Measurements from ENCODE around the gene NPLOC4. TPM values are rescaled to one million over a fixed set of nuclear protein-coding genes. Genes with fewer than 3 reads are reported as not detected.
"Not testable (repeated sequence)": the region's sequence is repeated elsewhere in the genome, so short reads cannot be mapped to it uniquely, and the experiment has no call there.

Gene NPLOC4
- total RNA-seq, 2 experiments from 2014 or later = 84.6 to 89.0 TPM

DNA sequence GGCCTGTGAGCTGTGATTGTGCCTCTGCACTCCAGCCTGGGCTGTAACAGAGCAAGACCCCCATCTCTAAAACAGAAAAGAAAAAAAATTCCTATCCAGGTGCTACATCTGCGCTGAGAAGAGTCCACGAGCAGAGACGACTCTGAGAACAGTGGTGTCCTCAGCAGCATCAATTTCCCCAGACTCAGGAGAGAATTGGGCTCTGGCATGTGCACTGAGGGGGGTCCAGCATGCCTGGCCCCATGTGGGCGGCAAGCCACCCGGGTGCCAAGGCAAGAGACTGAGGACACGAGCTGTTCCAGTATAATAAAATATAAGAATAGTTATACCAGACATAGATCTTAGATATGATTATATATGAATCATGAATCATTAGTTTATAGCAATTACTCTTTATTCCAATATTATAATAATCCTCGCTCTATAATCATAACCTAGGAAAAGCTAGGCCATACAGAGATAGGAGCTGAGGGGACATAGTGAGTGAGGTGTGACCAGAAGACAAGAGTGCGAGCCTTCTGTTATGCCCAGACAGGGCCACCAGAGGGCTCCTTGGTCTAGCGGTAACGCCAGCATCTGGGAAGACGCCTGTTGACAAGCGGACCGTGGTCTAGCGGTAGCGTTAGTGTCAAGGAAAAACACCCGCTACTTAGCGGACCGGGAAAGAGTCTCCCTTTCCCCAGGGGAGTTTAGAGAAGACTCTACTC, 38.8 kb upstream of the NPLOC4 start:
- not testable (repeated sequence) for H3K27ac Mint-ChIP-seq, H3K4me3 Mint-ChIP-seq, H3K4me1 Mint-ChIP-seq, H3K27me3 Mint-ChIP-seq, H3K9me3 Mint-ChIP-seq
- CTCF ChIA-PET = interaction anchor here (1.0 to 2.8 kb wide), 6 partner anchors 8 to 55 kb away, joined by 3 to 18 read pairs (median 6); partner anchors contain the start of genes ARL16, CCDC137, HGS and MRPL12
- H3K36me3 Mint-ChIP-seq (ENCODE audit: low read depth) = peaks cover 30% of the 10 kb centered on the region
- POLR2A ChIA-PET = interaction anchor here (0.6 to 2.3 kb wide), 5 partner anchors 8 to 36 kb away, joined by 3 to 10 read pairs (median 5); partner anchors contain the start of genes ARL16, CCDC137, HGS and MRPL12
- peak; percentile 42 for DNase-seq

DNA sequence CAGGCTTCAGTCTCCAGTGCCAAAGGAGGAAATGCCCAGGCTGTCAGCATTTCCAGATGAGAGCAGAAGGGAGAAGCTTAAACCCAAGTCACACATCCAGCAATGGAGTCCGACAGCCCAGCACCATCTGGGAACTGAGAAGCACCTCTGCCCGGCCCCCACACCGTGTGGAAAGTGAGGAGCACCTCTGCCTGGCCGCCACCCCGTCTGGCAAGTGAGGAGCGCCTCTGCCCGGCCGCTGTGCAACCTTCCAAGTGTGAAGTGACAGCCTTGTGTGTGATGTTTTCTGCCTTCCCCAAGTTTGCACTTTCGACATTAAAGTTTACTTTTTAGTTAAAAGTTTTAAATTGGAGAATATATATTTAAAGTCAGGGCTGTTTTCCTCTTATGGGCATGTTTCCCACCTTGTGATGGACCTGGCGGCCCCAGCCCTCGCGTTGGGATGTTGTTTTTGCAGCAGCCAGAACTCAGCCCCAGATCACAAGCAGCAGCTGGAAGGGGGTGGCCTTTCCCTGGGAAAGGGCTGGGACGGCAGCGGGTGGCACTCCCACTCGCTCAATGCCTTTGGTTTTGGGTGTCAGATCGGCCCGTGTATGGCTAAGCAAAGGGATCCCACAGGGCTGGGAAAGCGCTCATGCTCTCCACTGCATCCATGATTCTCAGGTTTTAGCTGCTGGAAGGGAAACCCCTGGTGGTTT, 36.8 kb upstream of the NPLOC4 start:
- ChIA-PET CTCF (interaction anchor here (2.8 kb wide), 1 partner anchor 29 kb away, joined by 18 read pairs; the partner anchor contains the start of gene MRPL12), POLR2A (interaction anchor here (0.9 kb wide), 1 partner anchor 10 kb away, joined by 3 read pairs; the partner anchor contains the start of genes ARL16 and HGS)
- Mint-ChIP-seq H3K36me3 (ENCODE audit: low read depth) (peaks cover 38% of the 10 kb centered on the region), H3K4me3 (no peak overlapping the region), H3K4me1 (peaks cover 11% of the 10 kb centered on the region), H3K9me3 (no peaks in the 10 kb centered on the region), H3K27me3 (no peaks in the 10 kb centered on the region), H3K27ac (no peak overlapping the region)
- DNase-seq = no peak

DNA sequence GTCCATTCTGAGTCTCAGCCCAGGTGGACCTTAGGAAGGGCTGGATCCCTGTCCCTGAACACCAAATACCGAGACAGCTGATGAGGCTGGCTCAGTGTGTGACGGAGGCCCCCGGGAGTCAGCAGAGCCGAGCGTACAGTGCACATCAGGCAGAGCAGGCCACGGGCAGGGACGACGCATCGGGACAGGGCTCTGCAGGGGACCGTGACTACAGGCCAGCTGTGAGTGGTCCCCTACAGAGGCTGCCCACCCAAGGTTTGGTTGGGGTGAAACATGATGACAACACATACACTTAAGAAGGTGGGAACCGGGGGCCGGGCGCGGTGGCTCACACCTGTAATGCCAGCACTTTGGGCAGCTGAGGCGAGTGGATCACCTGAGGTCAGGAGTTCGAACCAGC, 36.0 kb upstream of the NPLOC4 start:
- H3K4me1 Mint-ChIP-seq = peaks cover 17% of the 10 kb centered on the region
- no peak overlapping the region for H3K27ac Mint-ChIP-seq
- no peak for DNase-seq
- CTCF ChIA-PET = no interaction called here
- peaks cover 43% of the 10 kb centered on the region for H3K36me3 Mint-ChIP-seq (ENCODE audit: low read depth)
- H3K27me3 Mint-ChIP-seq = no peaks in the 10 kb centered on the region
- H3K4me3 Mint-ChIP-seq = no peak overlapping the region
- H3K9me3 Mint-ChIP-seq = no peaks in the 10 kb centered on the region
- POLR2A ChIA-PET = interaction anchor here (0.7 kb wide), 1 partner anchor 168 kb away, joined by 3 read pairs; no protein-coding TSS in a partner anchor

DNA sequence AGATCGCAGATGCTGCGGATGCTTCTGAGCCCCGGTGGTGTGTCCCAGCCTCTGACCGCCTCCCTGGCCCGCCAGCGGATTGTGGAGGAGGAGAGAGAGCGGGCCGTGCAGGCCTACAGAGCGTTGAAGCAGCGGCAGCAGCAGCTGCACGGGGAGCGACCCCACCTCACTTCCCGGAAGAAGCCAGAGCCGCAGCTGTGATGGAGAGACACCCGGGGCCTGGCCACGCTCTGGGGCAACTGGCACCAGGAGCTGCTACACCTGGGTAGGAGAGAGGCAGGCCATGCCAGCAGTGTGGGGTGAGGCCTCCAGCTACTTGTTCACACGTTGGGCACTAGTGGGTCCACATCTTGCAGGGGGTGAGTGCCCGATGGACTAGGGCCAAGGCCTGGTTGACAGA, 35.6 kb upstream of the NPLOC4 start:
- Mint-ChIP-seq H3K27me3 (no peaks in the 10 kb centered on the region), H3K36me3 (ENCODE audit: low read depth) (peaks cover 48% of the 10 kb centered on the region), H3K4me1 (peaks cover 22% of the 10 kb centered on the region), H3K27ac (no peak overlapping the region), H3K4me3 (no peak overlapping the region), H3K9me3 (no peaks in the 10 kb centered on the region)
- ChIA-PET POLR2A (interaction anchor here (0.7 kb wide), 1 partner anchor 169 kb away, joined by 3 read pairs; no protein-coding TSS in a partner anchor), CTCF (no interaction called here)
- no peak for DNase-seq

DNA sequence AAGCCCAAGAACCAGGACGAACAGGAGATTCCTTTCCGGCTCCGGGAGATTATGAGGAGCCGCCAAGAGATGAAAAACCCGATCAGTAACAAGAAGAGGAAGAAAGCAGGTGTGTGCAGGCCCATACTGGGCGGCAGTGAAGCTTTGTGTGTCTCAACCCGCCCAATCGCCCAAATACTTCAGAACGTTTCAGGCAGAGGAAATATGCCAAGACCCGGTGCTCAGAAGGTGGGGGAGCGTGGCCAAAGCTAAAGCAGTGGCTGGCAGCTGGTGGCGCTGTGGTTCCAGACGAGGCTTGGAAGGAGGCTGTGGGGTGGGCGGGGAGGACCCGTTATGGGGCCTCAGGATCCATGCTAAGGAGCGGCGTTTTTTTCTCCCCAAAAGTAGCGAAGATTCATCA, 30.8 kb upstream of the NPLOC4 start:
- POLR2A ChIA-PET = interaction anchor here (1.0 to 3.2 kb wide), 6 partner anchors 8 to 309 kb away, joined by 3 to 18 read pairs (median 6); partner anchors contain the start of genes ARL16, HGS and MRPL12
- Mint-ChIP-seq H3K27ac (peak overlapping the region; percentile 76), H3K4me3 (peak overlapping the region; percentile 93), H3K9me3 (no peaks in the 10 kb centered on the region), H3K4me1 (peaks cover 52% of the 10 kb centered on the region), H3K27me3 (no peaks in the 10 kb centered on the region), H3K36me3 (ENCODE audit: low read depth) (peaks cover 63% of the 10 kb centered on the region)
- CTCF ChIA-PET = interaction anchor here (2.3 kb wide), 1 partner anchor 16 kb away, joined by 6 read pairs; the partner anchor contains the start of genes ARL16 and HGS
- no peak for DNase-seq

DNA sequence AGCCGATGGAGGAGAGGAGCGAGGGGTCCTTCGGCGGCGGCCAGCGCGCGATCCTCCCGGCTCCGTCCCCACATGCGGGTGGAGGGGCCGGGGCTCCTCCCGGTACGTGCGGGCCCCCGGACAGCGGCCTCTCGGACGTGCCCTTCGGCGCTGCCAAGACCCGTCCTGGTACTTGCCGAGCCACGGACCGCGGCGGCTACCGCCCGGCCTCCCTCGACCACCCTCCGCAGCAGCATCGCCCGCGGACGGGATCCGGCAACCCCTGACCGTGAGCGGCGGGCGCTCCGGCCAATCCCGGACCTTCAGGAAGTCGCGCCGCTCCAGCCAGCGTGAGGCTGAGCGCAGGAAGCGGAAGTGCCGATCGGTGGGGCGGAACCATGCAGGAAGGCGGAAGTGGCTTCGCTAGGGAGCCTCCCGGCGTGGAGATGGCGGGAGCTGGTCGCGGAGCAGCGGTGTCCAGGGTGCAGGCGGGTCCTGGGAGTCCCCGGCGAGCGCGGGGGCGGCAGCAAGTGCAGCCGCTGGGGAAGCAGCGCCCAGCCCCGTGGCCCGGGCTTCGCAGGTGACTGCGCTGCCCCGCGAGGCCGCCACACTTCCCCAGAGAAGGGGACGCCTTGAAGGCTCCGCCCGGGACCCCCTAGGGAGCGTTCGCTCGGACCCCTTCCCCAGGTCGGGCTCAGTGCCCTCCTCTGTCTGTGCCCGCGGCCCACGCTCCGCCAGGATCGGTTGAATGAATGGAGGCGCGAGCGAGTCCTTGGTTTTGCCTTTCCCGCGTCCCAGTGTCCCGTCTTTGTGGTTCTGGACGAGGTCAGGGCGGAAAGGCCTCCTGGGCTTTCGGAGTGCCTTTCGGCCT, 29.7 kb upstream of the NPLOC4 start, which contains the start of the genes CCDC137 and OXLD1:
TSS of gene CCDC137 (plus strand) at position 396 of the 850 bp plus-strand sequence. CDS start at position 426, 30 bp downstream.
TSS of gene OXLD1 (minus strand) at position 264 of the 850 bp plus-strand sequence. CDS start at position 236, 28 bp downstream.
- peaks cover 51% of the 10 kb centered on the region for H3K36me3 Mint-ChIP-seq (ENCODE audit: low read depth)
- no peaks in the 10 kb centered on the region for H3K9me3 Mint-ChIP-seq
- ChIA-PET POLR2A (interaction anchor here (0.6 to 4.8 kb wide), 16 partner anchors 9 to 296 kb away, joined by 3 to 52 read pairs (median 4); partner anchors contain the start of genes ARL16, HGS, MRPL12 and NPLOC4), CTCF (interaction anchor here (1.0 to 2.3 kb wide), 3 partner anchors 9 to 17 kb away, joined by 3 to 6 read pairs (median 6); partner anchors contain the start of genes ARL16 and HGS)
- peak; percentile 94 for DNase-seq
- H3K27ac Mint-ChIP-seq = peak within 1 kb of the TSS; percentile 94
- peak within 1 kb of the TSS; percentile 93 for H3K4me3 Mint-ChIP-seq
- H3K27me3 Mint-ChIP-seq = no peaks in the 10 kb centered on the region
- H3K4me1 Mint-ChIP-seq = peaks cover 62% of the 10 kb centered on the region

DNA sequence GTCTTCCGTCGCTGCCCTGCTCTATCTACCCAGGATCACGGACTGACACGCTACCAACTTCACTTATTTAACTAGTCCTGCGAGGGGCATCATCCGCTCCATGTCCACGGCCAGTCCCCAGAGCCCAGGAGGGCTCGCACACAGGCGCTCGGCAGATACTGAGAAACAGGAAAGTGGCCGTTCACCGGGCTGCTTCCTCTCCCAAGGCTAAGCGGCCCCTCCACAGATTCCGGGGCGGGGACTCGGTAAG, 29.1 kb upstream of the NPLOC4 start:
- POLR2A ChIA-PET = interaction anchor here (0.7 to 4.8 kb wide), 18 partner anchors 10 to 207 kb away, joined by 3 to 52 read pairs (median 4); partner anchors contain the start of genes ARL16, HGS, MCRIP1 and MRPL12
- peaks cover 62% of the 10 kb centered on the region for H3K4me1 Mint-ChIP-seq

DNA sequence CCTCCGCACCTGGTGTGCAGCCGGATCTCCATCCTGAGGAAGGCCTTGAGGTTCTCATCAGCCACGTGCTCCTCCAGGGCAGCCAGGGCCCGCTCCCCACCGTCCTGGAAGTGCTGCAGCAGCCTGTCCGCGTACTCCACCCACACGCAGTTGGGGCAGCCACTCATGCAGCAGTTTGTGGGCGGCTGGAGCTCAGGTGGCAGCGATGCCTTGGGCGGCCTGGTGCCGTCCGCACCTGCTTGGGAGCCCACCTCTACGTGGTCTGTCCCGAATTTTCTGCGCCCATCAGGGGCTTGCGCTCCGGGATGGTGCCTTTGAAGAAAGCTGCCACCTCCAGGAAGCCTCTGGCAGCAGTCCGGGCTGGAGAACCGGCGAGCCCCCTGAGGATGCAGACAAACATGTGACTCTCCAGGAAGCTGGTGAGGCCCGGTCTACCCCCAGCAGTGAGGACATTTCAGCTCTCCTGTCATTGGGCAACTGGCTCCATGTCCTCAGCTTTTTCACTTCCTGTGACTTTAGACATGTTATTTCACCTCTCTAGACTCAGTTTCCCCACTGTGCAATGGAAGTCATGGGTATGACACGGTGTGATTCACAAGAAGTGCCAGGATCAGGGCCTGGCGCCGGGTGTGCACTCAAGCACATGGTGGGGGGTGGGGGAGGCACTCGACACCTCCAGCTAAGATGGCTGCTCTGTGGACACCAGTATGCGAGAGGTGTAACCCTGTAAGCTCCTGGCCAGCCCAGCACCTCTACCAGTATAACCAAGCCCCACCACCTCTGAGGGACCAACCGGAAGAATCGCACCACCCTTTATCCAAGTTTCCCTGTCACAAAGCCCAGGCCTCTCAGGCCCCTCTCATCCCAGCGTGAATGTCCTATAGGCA, 28.5 kb upstream of the NPLOC4 start:
- POLR2A ChIA-PET = interaction anchor here (0.6 to 4.8 kb wide), 16 partner anchors 9 to 358 kb away, joined by 3 to 52 read pairs (median 4); partner anchors contain the start of genes ARL16, HGS, LRRC45 and MCRIP1
- H3K4me1 Mint-ChIP-seq = peaks cover 62% of the 10 kb centered on the region

More for the DNA sequence above, 29.1 kb upstream of the NPLOC4 start:
- H3K27me3 Mint-ChIP-seq = no peaks in the 10 kb centered on the region
- H3K27ac Mint-ChIP-seq = peak overlapping the region; percentile 94
- DNase-seq = no peak
- H3K36me3 Mint-ChIP-seq (ENCODE audit: low read depth) = peaks cover 46% of the 10 kb centered on the region
- H3K4me3 Mint-ChIP-seq = peak overlapping the region; percentile 93
- no peaks in the 10 kb centered on the region for H3K9me3 Mint-ChIP-seq
- CTCF ChIA-PET = interaction anchor here (0.7 to 2.3 kb wide), 7 partner anchors 9 to 53 kb away, joined by 3 to 6 read pairs (median 3); partner anchors contain the start of genes ARL16 and HGS

DNA sequence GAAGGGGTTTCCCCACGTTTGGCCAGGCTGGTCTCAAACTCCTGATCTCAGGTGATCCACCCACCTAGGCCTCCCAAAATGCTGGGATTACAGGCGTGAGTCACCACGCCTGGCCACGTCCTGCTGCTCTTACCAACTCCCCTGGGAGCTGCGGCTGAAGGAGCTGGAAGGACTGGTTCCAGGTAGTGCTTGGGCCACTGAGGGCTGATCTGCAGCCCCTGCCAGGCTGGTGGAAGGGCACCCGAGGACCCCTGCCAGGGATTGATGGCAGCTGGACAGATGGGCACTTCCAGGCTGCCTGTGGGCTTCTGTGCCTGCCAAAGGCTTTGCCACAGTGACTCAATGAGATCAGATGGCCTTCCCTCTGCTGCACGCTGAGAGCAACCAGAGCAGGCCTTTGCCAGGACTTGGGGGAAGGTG, 27.1 kb upstream of the NPLOC4 start:
- ChIA-PET CTCF (interaction anchor here (0.6 to 1.3 kb wide), 3 partner anchors 8 to 324 kb away, joined by 3 to 5 read pairs (median 3); partner anchors contain the start of gene PDE6G), POLR2A (interaction anchor here (1.2 to 4.8 kb wide), 4 partner anchors 8 to 112 kb away, joined by 4 to 52 read pairs (median 16); partner anchors contain the start of genes FAAP100, MRPL12, NPLOC4 and PDE6G)
- Mint-ChIP-seq H3K27me3 (no peaks in the 10 kb centered on the region), H3K4me1 (peaks cover 55% of the 10 kb centered on the region), H3K27ac (peak overlapping the region; percentile 94), H3K4me3 (no peak overlapping the region), H3K9me3 (no peaks in the 10 kb centered on the region), H3K36me3 (ENCODE audit: low read depth) (peaks cover 34% of the 10 kb centered on the region)
- DNase-seq = no peak

More for the DNA sequence above, 28.5 kb upstream of the NPLOC4 start:
- Mint-ChIP-seq H3K27me3 (no peaks in the 10 kb centered on the region), H3K27ac (peak overlapping the region; percentile 94), H3K36me3 (ENCODE audit: low read depth) (peaks cover 45% of the 10 kb centered on the region), H3K4me3 (peak overlapping the region; percentile 93), H3K9me3 (no peaks in the 10 kb centered on the region)
- DNase-seq = peak; percentile 62
- CTCF ChIA-PET = interaction anchor here (0.7 to 1.1 kb wide), 6 partner anchors 11 to 52 kb away, joined by 3 to 4 read pairs (median 3); partner anchors contain the start of genes ARL16 and HGS

DNA sequence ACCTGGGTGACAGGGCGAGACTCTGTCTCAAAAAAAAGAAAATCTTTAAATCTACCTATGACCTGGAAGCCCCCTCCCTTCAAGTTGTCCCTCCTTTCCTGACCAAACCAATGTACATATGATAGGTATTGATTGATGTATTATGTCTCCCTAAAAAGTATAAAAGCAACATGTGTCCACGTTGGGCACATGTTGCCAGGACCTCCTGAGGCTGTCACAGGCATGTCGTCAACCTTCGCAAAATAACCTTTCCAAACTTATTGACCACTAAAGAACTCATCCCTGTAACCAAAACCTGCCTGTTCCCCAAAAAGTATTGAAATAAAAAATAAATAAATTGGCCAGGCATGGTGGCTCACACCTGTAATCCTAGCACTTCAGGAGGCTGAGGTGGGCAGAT, 25.1 kb upstream of the NPLOC4 start:
- ChIA-PET POLR2A (interaction anchor here (0.8 to 2.1 kb wide), 5 partner anchors 9 to 149 kb away, joined by 3 to 9 read pairs (median 4); partner anchors contain the start of genes ARL16, HGS, NPLOC4 and TSPAN10), CTCF (no interaction called here)
- Mint-ChIP-seq H3K4me1 (peaks cover 45% of the 10 kb centered on the region), H3K27ac (peak overlapping the region; percentile 94), H3K9me3 (no peaks in the 10 kb centered on the region), H3K27me3 (no peaks in the 10 kb centered on the region), H3K36me3 (ENCODE audit: low read depth) (peaks cover 23% of the 10 kb centered on the region), H3K4me3 (no peak overlapping the region)
- DNase-seq = no peak

DNA sequence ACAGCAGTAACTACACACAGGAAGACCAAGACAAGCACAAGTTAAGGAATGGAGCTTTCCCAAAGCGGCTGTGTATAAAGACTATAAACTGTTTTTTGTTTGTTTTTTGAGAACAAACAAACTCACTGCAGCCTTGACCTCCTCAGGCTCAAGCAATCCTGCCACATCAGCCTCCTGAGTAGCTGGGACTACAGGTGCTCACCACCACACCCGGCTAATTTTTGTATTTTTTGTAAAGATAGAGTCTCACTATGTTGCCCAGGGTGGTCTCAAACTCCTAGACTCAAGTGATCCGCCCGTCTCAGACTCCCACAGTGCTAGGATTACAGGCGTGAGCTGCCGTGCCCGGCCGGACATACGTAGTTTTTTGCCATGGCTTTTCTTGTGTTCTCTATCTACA, 23.5 kb upstream of the NPLOC4 start:
- Mint-ChIP-seq H3K27me3 (no peaks in the 10 kb centered on the region), H3K4me1 (peaks cover 39% of the 10 kb centered on the region), H3K36me3 (ENCODE audit: low read depth) (peaks cover 14% of the 10 kb centered on the region), H3K9me3 (no peaks in the 10 kb centered on the region), H3K27ac (no peak overlapping the region), H3K4me3 (no peak overlapping the region)
- no peak for DNase-seq
- POLR2A ChIA-PET = interaction anchor here (2.1 kb wide), 1 partner anchor 24 kb away, joined by 4 read pairs; the partner anchor contains the start of genes NPLOC4 and TSPAN10
- CTCF ChIA-PET = no interaction called here
